DMS153 treated with DMSO at 0.1 percent for 48 hours (cell line): Measurements from ENCODE around the gene AOC1.

Experiments
- DNase-seq: peaks from one replicate; lab custom pipeline; 2025; ENCODE audit not compliant: unreplicated experiment; lab: John Stamatoyannopoulos, UW

AOC1 gene

GRCh38 chr7:150852371-150852905 lies at the start of gene AOC1:
AOC1 (plus strand) TSS chr7:150852517; CDS start chr7:150856471, 3,954 bp downstream.
- peak; percentile 57 for DNase-seq

- peak; percentile 56 for DNase-seq
These were observed 49.0 kb upstream of the AOC1 start for GRCh38 chr7:150803161-150803860.

GRCh38 chr7:150804802-150805201 lies 47.5 kb upstream of the AOC1 start:
- no peak for DNase-seq

GRCh38 chr7:150805864-150806263 lies 46.5 kb upstream of the AOC1 start:
- DNase-seq, result no peak

GRCh38 chr7:150806454-150806853 lies 45.9 kb upstream of the AOC1 start:
- no peak for DNase-seq

- no peak for DNase-seq
These were observed 45.5 kb upstream of the AOC1 start for GRCh38 chr7:150806863-150807262.

- DNase-seq, result peak; percentile 26
These were observed 44.5 kb upstream of the AOC1 start for GRCh38 chr7:150807616-150808438.

- no peak for DNase-seq
These were observed 37.9 kb upstream of the AOC1 start for GRCh38 chr7:150814328-150815001.

GRCh38 chr7:150818971-150819370 lies 33.3 kb upstream of the AOC1 start:
- DNase-seq, result no peak

- no peak for DNase-seq
These were observed 32.2 kb upstream of the AOC1 start for GRCh38 chr7:150820148-150820547.

GRCh38 chr7:150820578-150821198 lies 31.6 kb upstream of the AOC1 start:
- DNase-seq, result no peak

GRCh38 chr7:150823043-150823442 lies 29.3 kb upstream of the AOC1 start:
- DNase-seq, result no peak

- DNase-seq, result no peak
These were observed 28.7 kb upstream of the AOC1 start for GRCh38 chr7:150823484-150824126.

- no peak for DNase-seq
These were observed 27.7 kb upstream of the AOC1 start for GRCh38 chr7:150824379-150825177.

- no peak for DNase-seq
These were observed 26.1 kb upstream of the AOC1 start for GRCh38 chr7:150826061-150826849.

- DNase-seq, result no peak
These were observed 23.9 kb upstream of the AOC1 start for GRCh38 chr7:150828384-150828783.

GRCh38 chr7:150829426-150829825 lies 22.9 kb upstream of the AOC1 start:
- peak; percentile 43 for DNase-seq

GRCh38 chr7:150830937-150831336 lies 21.4 kb upstream of the AOC1 start:
- DNase-seq, result peak; percentile 85

GRCh38 chr7:150831851-150832250 lies 20.5 kb upstream of the AOC1 start:
- peak; percentile 17 for DNase-seq
